ENCODE data around the gene C10orf67.

The C10orf67 gene

DNA sequence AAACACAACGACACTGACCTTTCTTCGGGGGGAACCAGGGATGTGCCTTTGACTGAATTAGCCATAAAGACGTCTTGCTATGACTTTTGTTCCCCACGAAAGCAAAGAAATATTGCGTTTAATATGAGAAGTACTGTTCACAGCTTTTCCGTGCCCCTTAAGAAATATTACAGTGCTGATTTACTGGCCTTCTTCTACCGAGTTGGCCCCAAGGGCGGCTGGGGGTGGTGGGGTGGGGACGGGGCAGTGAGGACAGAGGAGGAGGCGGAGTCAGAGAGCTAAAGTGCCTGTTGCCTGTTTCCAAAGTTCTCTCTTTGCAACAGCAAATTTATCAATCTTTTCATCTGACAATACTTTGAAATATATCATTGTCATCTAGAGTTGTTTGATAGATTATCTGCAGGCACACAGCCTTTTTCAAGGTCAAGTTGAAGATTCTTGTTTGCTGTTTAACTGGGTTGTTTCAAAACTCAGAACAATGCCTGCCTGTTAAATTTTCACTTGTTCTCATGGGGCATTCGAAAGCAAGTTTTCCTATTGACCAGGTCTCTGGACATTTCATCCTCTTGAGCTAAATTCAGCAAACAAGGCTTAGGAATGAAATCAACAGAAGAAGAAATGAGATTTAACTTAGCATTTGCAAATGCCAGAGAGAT, 143.5 kb downstream of the C10orf67 start:
- Histone ChIP-seq H3K4me3 (replicated peaks; ENCODE audit: insufficient read depth, low read length) (no peak overlapping the region), H3K27ac (replicated peaks) (no peak overlapping the region), H3K27me3 (ENCODE audit: insufficient read depth, poor library complexity, severe bottlenecking) (no peaks in the 10 kb centered on the region)
- no peak for DNase-seq (ENCODE audit: low read depth in 1 of 2, low spot score in 1 of 2)
- TF ChIP-seq GABPA (IDR thresholded peaks at IDR 0.05; ENCODE audit: low read depth) (no peak), POLR2AphosphoS5 (IDR thresholded peaks at IDR 0.05; ENCODE audit: low read depth) (no peak), SPI1 (IDR thresholded peaks at IDR 0.05; ENCODE audit: borderline replicate concordance, low read depth) (no peak)
- TF ChIP-seq, protein P1, sequence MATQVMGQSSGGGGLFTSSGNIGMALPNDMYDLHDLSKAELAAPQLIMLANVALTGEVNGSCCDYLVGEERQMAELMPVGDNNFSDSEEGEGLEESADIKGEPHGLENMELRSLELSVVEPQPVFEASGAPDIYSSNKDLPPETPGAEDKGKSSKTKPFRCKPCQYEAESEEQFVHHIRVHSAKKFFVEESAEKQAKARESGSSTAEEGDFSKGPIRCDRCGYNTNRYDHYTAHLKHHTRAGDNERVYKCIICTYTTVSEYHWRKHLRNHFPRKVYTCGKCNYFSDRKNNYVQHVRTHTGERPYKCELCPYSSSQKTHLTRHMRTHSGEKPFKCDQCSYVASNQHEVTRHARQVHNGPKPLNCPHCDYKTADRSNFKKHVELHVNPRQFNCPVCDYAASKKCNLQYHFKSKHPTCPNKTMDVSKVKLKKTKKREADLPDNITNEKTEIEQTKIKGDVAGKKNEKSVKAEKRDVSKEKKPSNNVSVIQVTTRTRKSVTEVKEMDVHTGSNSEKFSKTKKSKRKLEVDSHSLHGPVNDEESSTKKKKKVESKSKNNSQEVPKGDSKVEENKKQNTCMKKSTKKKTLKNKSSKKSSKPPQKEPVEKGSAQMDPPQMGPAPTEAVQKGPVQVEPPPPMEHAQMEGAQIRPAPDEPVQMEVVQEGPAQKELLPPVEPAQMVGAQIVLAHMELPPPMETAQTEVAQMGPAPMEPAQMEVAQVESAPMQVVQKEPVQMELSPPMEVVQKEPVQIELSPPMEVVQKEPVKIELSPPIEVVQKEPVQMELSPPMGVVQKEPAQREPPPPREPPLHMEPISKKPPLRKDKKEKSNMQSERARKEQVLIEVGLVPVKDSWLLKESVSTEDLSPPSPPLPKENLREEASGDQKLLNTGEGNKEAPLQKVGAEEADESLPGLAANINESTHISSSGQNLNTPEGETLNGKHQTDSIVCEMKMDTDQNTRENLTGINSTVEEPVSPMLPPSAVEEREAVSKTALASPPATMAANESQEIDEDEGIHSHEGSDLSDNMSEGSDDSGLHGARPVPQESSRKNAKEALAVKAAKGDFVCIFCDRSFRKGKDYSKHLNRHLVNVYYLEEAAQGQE (IDR thresholded peaks at IDR 0.05; ENCODE audit: insufficient replicate concordance, low read depth): no peak
- TF ChIP-seq, protein P2, sequence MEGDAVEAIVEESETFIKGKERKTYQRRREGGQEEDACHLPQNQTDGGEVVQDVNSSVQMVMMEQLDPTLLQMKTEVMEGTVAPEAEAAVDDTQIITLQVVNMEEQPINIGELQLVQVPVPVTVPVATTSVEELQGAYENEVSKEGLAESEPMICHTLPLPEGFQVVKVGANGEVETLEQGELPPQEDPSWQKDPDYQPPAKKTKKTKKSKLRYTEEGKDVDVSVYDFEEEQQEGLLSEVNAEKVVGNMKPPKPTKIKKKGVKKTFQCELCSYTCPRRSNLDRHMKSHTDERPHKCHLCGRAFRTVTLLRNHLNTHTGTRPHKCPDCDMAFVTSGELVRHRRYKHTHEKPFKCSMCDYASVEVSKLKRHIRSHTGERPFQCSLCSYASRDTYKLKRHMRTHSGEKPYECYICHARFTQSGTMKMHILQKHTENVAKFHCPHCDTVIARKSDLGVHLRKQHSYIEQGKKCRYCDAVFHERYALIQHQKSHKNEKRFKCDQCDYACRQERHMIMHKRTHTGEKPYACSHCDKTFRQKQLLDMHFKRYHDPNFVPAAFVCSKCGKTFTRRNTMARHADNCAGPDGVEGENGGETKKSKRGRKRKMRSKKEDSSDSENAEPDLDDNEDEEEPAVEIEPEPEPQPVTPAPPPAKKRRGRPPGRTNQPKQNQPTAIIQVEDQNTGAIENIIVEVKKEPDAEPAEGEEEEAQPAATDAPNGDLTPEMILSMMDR (IDR thresholded peaks at IDR 0.05; ENCODE audit: insufficient read depth, low read length): no peak

DNA sequence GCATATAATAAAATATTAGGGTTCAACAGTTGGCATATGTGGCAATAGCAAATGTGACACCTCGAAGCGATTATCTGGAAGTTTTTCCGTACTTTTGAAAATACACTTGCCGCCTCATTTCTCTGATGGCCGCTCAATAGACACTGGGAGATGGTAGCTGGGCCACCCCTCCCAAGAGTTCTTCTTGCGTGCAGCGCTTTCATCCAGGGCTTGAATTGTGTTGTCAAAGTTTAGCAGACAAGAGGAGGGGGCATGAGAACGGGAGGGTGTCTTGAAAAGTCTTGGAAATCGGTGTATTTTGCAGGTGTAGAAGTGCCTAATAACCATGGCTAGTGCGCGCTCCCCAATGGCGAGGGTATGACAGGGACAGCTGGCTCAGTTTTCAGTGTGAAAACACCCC, 144.0 kb downstream of the C10orf67 start:
- Histone ChIP-seq H3K27me3 (ENCODE audit: insufficient read depth, poor library complexity, severe bottlenecking) (no peaks in the 10 kb centered on the region), H3K4me3 (replicated peaks; ENCODE audit: insufficient read depth, low read length) (no peak overlapping the region), H3K27ac (replicated peaks) (no peak overlapping the region)
- TF ChIP-seq POLR2AphosphoS5 (IDR thresholded peaks at IDR 0.05; ENCODE audit: low read depth): no peak
- TF ChIP-seq GABPA (IDR thresholded peaks at IDR 0.05; ENCODE audit: low read depth): no peak
- TF ChIP-seq, protein P1 (IDR thresholded peaks at IDR 0.05; ENCODE audit: insufficient replicate concordance, low read depth): no peak
- DNase-seq (ENCODE audit: low read depth in 1 of 2, low spot score in 1 of 2): no peak

DNA sequence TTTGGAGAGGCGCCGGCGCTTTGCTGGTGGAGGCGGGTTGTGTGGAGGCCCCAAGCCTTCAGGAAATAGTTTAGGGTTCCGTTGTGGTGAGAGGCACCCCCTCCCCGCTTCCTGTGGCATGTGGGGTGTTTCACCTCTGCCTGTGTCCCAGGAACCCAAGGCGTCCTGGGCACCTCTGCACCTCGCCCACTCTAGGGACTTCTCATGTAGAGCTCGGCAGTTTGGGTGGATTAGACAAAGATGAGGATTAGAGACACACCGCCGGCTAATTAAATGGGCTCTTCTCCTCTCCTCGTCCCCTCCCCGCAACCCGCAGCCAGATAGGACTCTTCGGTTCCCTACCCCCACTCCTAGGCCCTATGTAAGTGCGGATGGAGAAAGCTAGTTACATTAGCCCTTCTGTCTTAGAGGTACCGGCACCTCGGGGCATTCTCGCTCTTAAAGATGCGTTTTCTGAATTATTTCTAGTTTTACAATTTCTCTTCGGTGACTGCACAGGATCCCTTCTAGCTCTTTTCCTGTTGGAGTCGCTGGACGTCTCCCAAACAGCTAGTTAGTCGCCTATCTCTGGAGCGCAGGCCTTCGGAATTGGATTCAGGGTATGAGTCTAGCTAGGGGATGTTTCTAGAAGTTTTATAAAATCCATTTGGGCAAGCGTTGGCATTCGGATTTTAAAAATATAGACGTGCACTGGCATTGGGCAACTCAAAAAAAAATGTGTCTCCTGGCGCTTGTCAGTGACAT, 144.7 kb downstream of the C10orf67 start:
- Histone ChIP-seq H3K27me3 (ENCODE audit: insufficient read depth, poor library complexity, severe bottlenecking) (no peaks in the 10 kb centered on the region), H3K27ac (replicated peaks) (no peak overlapping the region), H3K4me3 (replicated peaks; ENCODE audit: insufficient read depth, low read length) (no peak overlapping the region)
- TF ChIP-seq POLR2AphosphoS5 (IDR thresholded peaks at IDR 0.05; ENCODE audit: low read depth) (no peak), SPI1 (IDR thresholded peaks at IDR 0.05; ENCODE audit: borderline replicate concordance, low read depth) (no peak), GABPA (IDR thresholded peaks at IDR 0.05; ENCODE audit: low read depth) (no peak)
- TF ChIP-seq, protein P1 (IDR thresholded peaks at IDR 0.05; ENCODE audit: insufficient replicate concordance, low read depth): no peak
- TF ChIP-seq, protein P2 (IDR thresholded peaks at IDR 0.05; ENCODE audit: insufficient read depth, low read length): no peak
- DNase-seq (ENCODE audit: low read depth in 1 of 2, low spot score in 1 of 2): no peak

Measured in HL-60 (cell line).